ENCODE data around the gene ABL2.
"Not testable (repeated sequence)": the region's sequence is repeated elsewhere in the genome, so short reads cannot be mapped to it uniquely, and the experiment has no call there.

ABL2 gene

GRCh38 chr1:179217943-179218507, 11.5 kb downstream of the ABL2 start:
- no peak for DNase-seq

GRCh38 chr1:179213317-179213716, 16.2 kb downstream of the ABL2 start:
- not testable (repeated sequence) for DNase-seq

- DNase-seq: no peak
Measured at GRCh38 chr1:179208681-179209477, 20.6 kb downstream of the ABL2 start.

- DNase-seq: no peak
Measured at GRCh38 chr1:179206812-179207211, 22.7 kb downstream of the ABL2 start.

- no peak for DNase-seq
Measured at GRCh38 chr1:179205284-179205683, 24.2 kb downstream of the ABL2 start.

- DNase-seq: no peak
Measured at GRCh38 chr1:179202161-179202560, 27.3 kb downstream of the ABL2 start.

- no peak for DNase-seq
Measured at GRCh38 chr1:179200586-179200985, 28.9 kb downstream of the ABL2 start.

- DNase-seq: no peak
Measured at GRCh38 chr1:179197690-179198297, 31.7 kb downstream of the ABL2 start.

- DNase-seq: not testable (repeated sequence)
Measured at GRCh38 chr1:179195857-179196256, 33.6 kb downstream of the ABL2 start.

- no peak for DNase-seq
Measured at GRCh38 chr1:179195376-179195775, 34.1 kb downstream of the ABL2 start.

- DNase-seq: no peak
Measured at GRCh38 chr1:179194068-179194537, 35.4 kb downstream of the ABL2 start.

GRCh38 chr1:179190861-179191260, 38.6 kb downstream of the ABL2 start:
- no peak for DNase-seq

GRCh38 chr1:179187735-179188471, 41.6 kb downstream of the ABL2 start:
- no peak for DNase-seq

- DNase-seq: no peak
Measured at GRCh38 chr1:179187043-179187442, 42.4 kb downstream of the ABL2 start.

- DNase-seq: no peak
Measured at GRCh38 chr1:179184403-179184802, 45.1 kb downstream of the ABL2 start.

- DNase-seq: no peak
Measured at GRCh38 chr1:179183857-179184256, 45.6 kb downstream of the ABL2 start.

- no peak for DNase-seq
Measured at GRCh38 chr1:179178950-179179349, 50.5 kb downstream of the ABL2 start.

GRCh38 chr1:179178183-179178582, 51.3 kb downstream of the ABL2 start:
- DNase-seq: no peak

GRCh38 chr1:179177615-179178014, 51.9 kb downstream of the ABL2 start:
- no peak for DNase-seq

GRCh38 chr1:179177182-179177581, 52.3 kb downstream of the ABL2 start:
- no peak for DNase-seq

GRCh38 chr1:179175011-179175841, 54.3 kb downstream of the ABL2 start:
- DNase-seq: no peak

GRCh38 chr1:179170468-179170770, 59.1 kb downstream of the ABL2 start:
- not testable (repeated sequence) for DNase-seq
